NCI-H2081 treated with DMSO at 0.1 percent for 48 hours (cell line): ENCODE data around the gene GTF3A.
"Not testable (repeated sequence)": the region's sequence is repeated elsewhere in the genome, so short reads cannot be mapped to it uniquely, and the experiment has no call there.

Experiments
- DNase-seq: peaks from one replicate; lab custom pipeline; 2025; lab: John Stamatoyannopoulos, UW

GTF3A gene

GRCh38 chr13:27424246-27425157, at the start of gene GTF3A:
Gene GTF3A, plus strand, starts transcription at chr13:27424619.
- peak; percentile 25 for DNase-seq

- DNase-seq: peak; percentile 52
These were observed 49.8 kb upstream of the GTF3A start for GRCh38 chr13:27374650-27375049.

- no peak for DNase-seq
These were observed 48.6 kb upstream of the GTF3A start for GRCh38 chr13:27375686-27376326.

- no peak for DNase-seq
These were observed 45.3 kb upstream of the GTF3A start for GRCh38 chr13:27379126-27379525.

- no peak for DNase-seq
These were observed 44.5 kb upstream of the GTF3A start for GRCh38 chr13:27379694-27380641.

- DNase-seq: no peak
These were observed 42.8 kb upstream of the GTF3A start for GRCh38 chr13:27381601-27382000.

- DNase-seq: no peak
These were observed 41.1 kb upstream of the GTF3A start for GRCh38 chr13:27383104-27383921.

- no peak for DNase-seq
These were observed 40.1 kb upstream of the GTF3A start for GRCh38 chr13:27384285-27384684.

GRCh38 chr13:27388241-27388640, 36.2 kb upstream of the GTF3A start:
- DNase-seq: no peak

- no peak for DNase-seq
These were observed 34.5 kb upstream of the GTF3A start for GRCh38 chr13:27389891-27390290.

GRCh38 chr13:27391471-27391870, 32.9 kb upstream of the GTF3A start:
- no peak for DNase-seq

GRCh38 chr13:27393101-27393500, 31.3 kb upstream of the GTF3A start:
- no peak for DNase-seq

- DNase-seq: no peak
These were observed 29.4 kb upstream of the GTF3A start for GRCh38 chr13:27395007-27395510.

GRCh38 chr13:27396252-27396846, 28.1 kb upstream of the GTF3A start:
- no peak for DNase-seq

GRCh38 chr13:27398360-27398759, 26.1 kb upstream of the GTF3A start:
- DNase-seq: no peak

- not testable (repeated sequence) for DNase-seq
These were observed 24.0 kb upstream of the GTF3A start for GRCh38 chr13:27400405-27400804.

- no peak for DNase-seq
These were observed 23.2 kb upstream of the GTF3A start for GRCh38 chr13:27401210-27401609.

- DNase-seq: no peak
These were observed 21.2 kb upstream of the GTF3A start for GRCh38 chr13:27403203-27403678.

GRCh38 chr13:27403727-27404385, 20.6 kb upstream of the GTF3A start:
- DNase-seq: no peak

- DNase-seq: no peak
These were observed 19.7 kb upstream of the GTF3A start for GRCh38 chr13:27404680-27405079.
